ENCODE results near the gene SPOCK1.

Gene SPOCK1

DNA sequence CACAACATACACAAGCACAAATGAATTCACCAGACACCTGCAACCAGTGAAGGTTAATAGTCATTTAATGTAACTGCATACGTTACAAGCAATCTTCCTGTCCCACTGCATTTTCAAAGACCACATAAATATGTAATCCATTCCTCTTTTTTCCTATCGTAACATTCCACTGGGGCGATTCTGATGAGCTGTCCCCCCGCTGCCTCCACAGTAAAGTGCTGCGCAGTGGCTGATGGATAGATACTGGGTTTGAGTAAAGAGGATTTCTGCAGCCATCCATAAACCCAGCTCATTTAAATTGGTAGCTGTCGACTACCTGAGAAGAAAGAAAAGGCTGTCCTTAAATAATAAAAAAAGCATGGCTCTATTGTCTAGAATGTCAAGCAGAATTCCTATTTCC lies 181.1 kb downstream of the SPOCK1 start:
- no peak for DNase-seq

DNA sequence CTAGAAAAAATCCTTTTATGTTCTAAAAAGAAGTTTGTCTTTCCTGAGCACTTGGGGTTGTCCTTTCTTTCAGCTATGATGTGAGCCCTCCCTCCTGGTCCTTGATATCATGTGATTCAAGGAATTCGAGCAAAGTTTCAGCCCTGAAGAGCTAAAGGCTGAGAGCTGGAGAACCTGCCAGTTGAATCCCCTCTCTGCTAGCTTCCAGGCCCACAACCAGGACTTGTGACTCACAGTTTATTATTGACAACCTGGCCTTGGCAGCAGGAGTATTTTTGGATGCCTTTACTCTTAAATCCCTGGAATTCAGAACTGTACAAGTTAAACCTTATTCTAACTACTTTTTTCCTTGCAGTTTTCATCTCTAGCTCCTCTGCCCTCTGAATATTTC lies 182.8 kb downstream of the SPOCK1 start:
- no peak for DNase-seq

DNA sequence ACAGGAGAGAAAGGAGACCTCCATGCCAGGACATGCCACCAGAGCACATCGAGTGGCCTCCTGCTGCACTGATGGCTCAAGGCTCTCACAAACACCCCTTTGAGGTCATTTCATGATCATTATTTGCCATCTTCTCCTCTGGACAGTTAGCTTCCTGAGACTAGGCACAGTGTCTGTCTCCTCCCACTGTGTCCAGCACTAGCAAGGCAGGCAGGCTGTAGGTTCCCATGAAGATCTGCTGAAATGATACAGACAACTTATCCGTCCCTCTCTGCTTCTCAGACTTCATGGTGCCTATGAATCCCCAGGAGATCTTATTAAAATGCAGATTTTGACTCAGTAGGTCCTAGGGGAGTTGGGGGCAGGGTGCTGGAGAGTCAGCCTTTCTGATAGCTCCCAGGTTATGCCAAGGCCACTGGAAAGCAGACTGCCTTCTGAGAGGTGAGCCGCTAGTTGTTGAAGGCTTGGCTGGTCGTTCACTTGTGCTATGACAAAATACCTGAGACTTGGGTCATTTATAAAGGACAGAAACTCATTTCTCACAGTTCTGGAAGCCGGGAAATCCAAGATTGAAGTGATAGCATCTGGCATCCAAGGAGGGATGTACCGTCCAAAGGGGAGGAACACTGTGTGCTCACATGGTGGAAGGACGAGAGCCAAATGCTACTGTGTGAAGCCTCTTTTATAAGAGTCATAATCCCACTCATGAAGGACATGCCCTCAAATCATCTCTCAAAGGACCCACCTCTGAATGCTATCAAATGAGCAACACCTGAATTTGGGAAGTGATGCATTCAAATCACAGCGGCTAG lies 183.4 kb downstream of the SPOCK1 start:
- no peak for DNase-seq

DNA sequence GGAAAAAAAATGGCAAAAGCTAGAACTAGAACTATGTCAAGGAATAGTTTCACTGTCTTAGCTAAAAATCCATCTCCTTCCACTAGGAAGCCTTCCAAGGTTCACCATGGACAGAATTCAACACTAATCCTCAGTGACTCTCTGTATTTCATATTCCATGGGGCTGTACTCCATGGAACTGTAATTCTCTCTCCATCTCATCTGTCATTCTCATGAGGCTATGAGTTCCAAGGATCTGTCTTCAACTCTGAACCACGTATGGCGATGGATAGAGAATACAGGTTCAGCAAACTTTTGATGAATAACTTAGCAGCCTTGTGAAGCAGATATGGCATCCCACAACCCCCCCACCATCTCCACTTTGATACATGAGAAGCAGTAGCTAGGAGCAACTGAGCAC lies 184.0 kb downstream of the SPOCK1 start:
- no peak for DNase-seq

DNA sequence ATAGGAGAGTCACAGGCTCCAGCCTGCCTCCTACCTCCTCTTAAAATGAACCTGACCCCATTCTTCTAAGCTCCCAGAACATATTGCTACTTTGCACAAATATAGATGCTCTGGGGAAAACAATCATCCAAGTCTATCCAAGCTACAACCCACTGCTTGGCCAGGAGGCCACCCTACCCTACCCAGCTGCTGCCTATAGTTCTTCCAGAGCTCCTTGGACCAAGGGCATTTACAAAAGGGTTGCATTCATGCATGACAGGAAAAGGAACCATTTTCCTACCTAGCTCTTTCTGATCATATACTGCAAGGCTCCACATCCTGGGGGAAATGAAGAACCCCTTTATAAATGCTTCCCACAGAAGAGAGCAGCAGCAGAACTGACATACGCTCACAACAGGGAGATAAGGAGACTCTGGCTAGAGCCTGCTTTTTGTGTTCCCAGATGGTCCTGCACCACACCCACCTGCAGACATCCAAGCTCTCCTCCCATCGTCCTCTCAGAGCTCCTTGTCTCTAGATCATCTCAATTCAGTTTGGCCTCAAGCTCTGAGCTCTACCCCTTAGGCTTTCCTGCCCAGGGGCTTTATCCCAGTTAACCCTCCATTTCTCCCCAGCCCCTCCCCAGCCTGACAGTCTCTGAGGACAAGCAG lies 185.5 kb downstream of the SPOCK1 start:
- no peak for DNase-seq

DNA sequence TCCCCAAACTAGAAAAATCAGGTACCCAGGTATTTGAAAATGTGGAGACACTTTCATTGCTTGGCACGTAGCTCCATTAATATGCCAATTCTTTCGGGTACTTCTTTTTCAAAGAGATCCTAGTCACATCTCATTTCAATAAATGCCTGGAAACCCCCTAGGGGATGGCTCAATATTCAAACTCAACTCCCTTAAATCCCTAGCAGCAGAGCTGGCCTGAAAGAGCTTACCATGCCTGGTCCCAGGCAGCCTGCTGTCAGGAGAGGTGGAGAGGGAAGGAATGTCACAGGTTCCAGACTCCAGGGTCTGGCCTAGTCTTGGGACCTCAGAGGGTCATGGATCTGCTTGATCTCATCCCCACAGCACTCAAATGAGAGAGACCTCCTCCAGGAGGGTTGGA lies 187.1 kb downstream of the SPOCK1 start:
- no peak for DNase-seq

DNA sequence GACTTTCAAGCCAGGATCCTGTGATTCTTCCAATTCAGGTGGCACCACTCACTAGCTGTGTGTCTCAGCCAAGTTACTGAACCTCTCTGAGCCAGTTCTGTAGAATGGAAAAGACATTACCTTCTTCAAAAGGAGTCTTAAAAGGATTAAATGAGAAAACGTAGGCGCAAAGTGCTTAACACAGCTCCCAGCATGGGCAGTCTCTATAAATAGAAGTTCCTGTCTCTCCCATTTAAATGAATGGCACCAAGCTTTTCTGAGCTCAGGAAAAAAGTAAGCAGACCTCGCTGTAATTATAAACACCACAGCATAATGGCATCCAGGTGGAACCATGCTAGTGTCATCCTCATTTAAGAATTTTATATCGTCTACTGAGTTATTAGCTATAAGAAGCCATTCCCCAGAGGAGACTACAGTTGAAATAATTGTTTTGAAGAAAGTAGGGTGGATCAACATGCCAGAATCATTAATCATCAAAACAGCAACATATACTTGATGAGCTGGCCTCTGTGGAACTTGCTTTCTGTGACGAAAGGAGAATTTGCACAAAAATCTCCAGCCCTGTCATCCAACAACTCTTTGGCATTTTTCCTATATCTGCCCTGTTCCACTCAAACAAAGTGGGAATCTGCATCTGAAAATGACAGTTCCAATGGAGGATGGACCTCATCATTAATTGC lies 188.9 kb downstream of the SPOCK1 start:
- DNase-seq = no peak

DNA sequence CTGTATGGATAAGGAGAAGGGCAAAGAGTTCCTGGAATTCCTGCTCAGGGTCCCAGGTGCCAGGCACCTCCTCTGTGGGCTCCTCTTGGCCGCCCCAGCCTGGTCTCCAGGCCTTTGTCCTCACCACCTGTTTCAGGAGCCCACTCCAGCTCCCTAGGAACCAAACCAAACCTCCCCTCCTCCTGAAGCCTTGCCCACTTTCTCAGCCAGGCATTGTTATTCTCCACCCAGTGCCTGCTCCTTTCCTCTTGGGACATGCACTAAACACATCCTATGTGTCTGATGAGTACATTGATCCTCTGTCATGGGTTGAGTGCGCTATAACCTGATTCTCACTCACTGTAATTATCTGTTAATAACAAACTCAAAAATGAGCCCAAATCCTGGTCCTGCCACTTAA lies 189.8 kb downstream of the SPOCK1 start:
- no peak for DNase-seq

DNA sequence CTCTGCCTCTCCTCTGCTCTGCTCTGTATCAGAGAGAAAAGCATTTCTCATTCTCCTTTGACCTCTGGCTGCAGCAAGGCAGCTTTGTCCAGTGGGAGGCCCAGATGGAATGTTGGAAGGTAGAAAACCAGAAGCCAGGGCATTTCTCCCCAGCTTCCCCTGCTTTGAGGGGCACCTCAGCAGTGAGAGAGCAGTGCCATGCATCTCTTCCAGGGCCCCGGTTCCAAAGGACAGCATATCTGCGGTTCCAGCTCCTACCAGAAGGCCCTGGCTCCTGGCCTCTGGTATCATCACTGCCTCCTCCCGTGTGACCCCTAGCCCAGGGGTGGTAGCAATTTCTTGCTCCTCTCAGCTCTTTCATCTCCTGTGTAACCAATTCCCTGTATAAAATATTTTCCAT lies 190.8 kb downstream of the SPOCK1 start:
- no peak for DNase-seq

DNA sequence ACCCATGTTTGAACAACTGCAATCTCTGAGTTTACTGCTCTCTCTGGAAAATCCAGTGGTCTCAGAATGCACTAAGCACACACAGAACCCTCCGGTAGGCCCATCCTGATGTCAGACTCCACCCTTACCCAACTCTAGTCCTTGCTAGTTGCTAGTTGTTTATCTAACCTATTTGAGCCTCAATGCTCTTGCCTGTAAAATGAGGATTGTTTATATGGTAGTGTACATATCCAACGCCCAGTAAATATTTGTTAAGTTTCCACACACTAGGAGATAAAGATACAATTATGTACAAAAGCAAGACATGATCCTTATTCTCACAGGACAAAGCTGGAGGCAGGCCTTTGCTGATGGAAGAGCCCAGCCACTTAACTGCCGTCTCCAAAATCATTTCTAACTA lies 192.2 kb downstream of the SPOCK1 start:
- no peak for DNase-seq

DNA sequence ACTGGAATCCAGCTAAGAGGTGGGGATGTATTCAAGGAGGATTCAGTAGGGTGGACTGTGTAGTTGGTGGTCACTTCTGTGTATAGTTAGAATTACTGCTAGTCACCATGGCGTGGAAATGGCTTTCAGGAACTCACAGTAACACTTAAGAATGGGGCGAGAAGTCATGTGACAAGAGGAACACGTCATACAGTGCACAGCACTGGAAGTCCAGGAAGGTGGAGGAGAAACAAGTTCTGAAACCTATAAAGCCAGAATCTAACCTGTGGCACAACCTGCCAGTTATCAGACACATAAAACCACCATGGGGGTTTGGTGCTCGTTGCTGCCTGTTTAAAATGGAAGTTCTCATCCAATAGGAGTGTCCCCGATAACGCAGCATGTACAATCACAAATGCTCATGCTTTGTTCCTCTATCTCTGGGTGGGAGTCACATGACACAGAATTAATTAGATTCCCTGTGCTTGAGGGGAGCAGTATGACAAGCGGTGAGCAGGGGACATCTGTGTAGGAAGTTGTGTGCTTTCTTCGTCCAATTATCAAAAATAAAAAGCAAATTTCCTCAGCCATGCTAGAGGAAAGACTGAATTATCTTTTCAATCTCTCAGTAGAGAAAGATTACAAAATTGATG lies 193.0 kb downstream of the SPOCK1 start:
- DNase-seq = no peak

DNA sequence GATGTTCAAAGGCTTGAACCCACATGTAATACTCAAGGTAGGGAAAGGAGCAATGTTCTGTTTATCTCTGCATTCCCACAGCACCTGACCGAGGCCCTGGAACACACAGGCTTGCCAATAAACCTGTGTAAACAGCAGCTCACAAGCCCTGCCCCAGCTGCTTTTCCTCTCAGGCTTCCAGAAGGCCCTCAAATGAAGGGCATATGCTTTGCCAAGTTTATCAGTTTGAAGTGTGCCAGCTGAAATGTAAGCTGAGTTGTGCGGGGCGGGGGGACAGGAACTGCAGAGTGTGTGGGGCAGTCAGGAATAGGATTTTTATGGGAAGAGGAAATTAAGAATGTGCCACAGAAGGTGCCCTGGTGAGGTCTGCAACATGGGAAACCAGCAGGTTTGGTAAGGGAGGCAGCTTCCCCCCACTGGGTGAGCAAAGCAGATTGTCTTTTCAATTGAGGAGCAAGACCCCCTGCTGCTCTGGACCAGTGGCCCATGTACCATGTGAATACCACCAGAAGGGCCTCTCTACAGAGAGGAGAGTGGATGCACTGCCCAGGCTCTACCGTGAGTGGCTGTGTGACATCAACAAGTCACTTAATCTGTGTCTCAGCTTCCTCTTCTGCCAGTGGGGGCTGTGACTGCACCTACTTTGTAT lies 194.8 kb downstream of the SPOCK1 start:
- DNase-seq = no peak

DNA sequence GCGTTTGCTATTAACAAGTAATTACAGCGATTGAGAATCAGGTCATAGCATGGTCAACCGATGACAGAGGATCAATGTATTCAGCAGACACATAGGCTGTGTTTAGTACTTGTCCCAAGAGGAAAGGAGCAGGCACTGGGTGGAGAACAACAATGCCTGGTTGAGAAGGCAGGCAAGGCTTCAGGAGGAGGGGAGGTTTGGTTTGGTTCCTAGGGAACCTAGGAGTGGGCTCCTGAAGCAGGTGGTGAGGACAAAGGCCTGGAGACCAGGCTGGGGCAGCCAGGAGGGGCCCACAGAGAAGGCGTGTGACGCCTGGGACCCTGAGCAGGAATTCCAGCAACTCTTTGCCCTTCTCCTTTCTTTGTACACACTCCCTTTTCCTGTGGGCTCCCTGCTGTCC lies 195.6 kb downstream of the SPOCK1 start:
- DNase-seq = no peak

DNA sequence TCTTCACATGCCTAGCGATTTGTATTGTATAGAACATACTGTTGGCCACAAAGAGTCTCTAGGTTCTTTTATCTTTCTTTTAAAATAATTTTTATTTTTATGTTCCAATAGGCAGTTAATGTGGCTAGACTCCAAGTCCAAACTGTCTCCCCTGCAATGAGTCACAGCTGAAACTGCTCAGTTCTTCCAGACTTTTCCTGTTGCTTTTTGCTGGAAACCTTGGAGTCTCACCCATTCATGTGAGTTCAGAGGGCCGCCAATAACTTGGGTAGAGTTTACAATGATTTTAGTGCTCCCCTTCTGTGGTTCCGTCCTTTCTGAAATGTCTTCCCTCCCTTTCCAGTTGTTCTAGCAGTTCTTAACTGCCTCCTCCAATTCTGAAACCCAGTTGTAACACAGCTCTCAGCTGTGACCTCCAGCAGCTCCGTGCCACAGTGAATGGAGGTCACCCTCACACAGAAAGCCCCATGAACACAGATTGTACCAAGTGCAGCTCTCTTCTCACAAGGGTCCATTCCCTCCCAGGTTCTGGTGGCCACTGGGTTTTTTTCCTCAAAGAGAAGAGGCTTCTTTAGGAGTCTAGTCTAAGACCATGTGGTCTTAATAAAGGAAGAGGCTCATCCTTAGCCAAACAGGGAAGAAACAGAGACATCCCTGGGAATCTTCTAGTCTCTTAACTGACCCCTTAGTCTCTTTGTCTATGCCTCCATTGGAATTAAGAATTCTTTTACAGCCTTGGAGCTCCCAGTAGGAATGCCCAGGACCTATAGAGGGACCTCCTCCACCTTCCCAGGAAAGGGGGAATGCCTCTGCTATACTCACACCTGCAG lies 198.5 kb downstream of the SPOCK1 start:
- DNase-seq = no peak

DNA sequence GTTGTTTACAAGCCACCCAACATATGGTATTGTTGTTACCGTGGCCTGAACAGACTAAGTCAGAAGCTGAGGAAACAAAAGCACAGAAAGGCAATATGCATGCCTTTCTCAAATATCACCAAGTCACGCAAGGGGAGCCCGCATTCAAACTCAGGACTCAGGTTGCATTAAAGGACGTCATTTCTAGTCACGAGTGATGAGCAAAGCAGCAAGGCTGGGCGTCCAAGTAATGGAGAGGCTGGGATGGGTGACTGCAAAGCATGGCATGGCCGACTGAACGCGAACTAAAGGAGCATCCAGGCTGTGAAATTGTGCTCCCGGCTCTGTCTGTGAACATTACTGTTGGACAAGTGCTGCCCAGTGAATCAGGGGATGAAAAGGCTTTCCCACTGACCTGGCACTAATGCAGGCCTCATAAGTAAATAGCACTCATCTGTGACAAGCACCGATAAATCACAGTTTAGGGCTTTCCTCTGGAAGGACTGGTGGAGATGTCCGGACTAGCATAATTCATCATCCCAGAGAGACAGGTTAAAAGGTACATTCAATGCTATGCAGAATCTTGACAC lies 202.8 kb downstream of the SPOCK1 start:
- DNase-seq = no peak

DNA sequence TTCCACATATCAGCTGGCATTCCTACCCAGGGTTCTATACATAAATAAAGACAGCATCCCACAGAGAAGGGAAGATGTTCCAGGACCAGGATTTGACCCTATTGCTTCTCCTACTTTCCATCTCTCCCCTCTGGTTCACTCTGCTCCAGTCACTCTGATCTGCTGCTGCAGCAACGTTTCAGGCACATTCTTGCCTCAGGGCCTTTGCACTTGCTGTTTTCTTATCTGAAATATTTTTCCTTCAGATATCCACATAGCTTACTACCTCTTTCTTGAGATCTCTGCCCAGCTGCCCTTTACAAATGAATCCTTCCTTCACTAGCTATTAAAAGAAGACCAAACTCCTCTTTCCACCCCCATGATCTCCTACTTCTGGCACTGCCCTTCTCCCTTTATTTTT lies 204.5 kb downstream of the SPOCK1 start:
- no peak for DNase-seq

DNA sequence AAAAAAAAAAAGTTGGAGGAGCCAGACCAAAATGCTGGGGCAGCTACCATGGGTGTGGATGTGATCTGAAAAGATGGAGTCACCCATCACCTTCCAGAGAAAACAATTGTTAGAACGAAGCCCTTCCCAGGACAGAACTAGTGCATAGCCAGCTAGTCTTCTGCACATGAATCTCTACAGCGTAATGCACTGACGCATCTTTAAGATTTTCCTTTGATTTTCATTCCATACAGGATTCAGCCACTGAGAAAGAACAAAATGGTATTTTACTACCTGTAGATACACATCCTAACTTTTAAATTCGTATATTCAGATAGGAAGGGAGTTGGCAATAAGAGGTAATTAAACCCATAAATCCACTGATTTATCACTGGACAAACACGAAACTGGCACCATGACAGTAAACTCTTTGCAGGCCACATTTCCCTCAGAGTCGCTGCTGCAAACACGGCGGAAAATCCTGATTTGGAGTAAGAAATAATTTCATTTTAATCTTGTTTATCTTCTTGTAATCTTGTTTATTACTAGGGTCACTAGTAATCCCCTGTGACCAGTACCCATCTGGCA lies 206.6 kb downstream of the SPOCK1 start:
- DNase-seq = no peak

DNA sequence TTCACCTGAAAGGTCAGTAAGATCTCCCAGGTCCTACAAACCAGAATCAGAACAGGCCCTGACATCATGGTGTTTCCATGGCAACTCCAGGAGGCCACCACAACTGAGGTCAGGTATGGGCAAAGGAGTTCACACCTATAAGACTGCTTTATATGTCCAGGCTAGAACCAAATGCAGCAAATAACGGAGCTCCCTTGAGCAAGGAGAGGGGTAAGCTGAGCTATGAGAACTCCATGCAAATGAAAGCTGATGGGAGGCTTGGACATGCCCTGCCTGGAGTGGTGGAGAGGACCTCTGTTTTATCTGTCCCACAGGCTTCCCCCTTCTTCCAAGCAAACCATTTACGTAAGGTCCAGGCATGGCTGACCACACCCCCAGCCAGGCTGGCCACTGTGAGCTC lies 207.7 kb downstream of the SPOCK1 start:
- DNase-seq = no peak

DNA sequence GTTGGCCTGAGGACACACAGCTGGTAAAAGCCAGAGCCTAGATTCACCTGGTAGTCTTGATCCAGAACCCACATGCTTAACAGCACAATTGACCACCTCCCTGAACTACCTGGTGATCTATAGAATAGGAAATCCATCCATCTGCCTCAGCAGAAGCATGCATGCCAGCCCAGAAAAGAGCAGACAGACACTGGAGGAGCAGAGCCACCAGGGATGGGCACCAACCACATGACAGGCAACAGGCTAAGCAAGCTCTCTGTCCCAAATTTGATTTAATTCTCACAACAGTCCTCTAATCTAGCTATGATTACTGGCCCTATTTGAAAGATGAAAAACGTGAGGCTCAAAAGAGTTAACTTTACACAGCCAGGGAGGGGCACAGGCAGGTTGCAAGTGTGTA lies 208.1 kb downstream of the SPOCK1 start:
- no peak for DNase-seq

DNA sequence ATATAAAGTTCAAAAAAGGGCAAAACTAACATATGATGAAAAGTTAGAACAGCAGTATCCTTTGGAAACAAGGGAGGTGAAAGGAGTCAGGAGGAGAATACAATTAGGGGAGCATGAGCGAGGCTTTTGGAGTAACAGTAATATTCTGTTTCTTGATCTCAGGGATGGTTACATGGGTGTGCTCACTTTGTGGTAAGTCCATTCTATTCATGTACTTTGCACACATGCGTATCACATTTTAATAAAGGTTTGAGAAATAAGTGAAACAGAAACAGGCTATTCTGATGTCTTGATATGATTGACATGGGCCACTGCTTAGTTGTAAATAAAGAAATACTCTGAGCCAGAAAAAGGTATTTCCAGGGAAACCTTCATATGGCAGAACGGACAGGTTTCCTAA lies 208.8 kb downstream of the SPOCK1 start:
- DNase-seq = no peak

DNA sequence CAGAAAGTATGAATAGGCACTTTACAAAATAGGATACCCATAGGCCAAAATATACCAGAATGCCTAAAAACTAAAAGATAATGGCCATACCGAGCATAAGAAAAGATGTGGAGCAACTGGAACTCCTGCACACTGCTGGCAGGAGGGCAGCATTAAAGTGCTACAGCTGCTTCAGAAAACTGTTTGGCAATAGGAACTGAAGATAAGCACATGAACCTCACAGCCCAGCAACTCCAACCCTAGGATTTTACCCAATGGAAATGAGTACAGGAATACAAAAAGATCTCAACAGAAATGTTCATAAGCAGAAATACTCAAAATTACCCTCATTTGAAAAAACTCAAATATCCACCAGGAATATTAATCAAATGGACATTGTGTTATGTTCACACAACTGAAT lies 209.3 kb downstream of the SPOCK1 start:
- no peak for DNase-seq

DNA sequence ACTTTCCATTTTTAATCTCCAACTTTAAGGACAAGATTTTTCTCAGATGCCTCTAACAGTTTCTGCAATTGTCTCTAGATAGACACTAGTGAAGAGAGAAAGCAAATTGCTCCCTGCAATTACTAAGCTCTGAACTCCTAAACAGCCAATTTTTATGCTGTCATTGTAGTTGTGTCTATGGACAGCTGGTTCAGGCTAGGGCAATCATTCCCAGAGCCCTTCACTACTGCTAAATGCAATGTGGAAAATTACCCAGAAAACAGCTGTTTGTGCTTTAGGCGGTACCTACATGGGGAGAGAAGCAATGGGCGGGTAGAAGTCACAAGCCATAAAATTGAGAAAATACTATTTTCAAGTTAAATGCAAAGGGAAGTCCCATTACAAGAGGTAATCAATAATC lies 211.6 kb downstream of the SPOCK1 start:
- DNase-seq = no peak
